ENCODE measurements around the gene HMCES. TPM values are rescaled to one million over a fixed set of nuclear protein-coding genes. Genes with fewer than 3 reads are reported as not detected.

The HMCES gene
- total RNA-seq, 1 donor from 2014 or later: 16.9 TPM

GRCh38 chr3:129276385-129276784 lies 2.3 kb upstream of the HMCES start:
- TF ChIP-seq POLR2A (IDR thresholded peaks at IDR 0.05) (no peak), CTCF (IDR thresholded peaks at IDR 0.05) (no peak), POLR2AphosphoS5 (IDR thresholded peaks at IDR 0.05; ENCODE audit: insufficient read depth in 1 of 2, low read depth in 1 of 2) (no peak)
- peaks cover 0 to 56% of the 10 kb centered on the region in 2 donors for H3K36me3 ChIP-seq
- H3K9me3 ChIP-seq: no peaks in the 10 kb centered on the region
- no peak overlapping the region for H3K4me3 ChIP-seq
- H3K27ac ChIP-seq: no peak overlapping the region
- intact Hi-C loops (cut with DNase I): no loop called here
- H3K4me1 ChIP-seq: peaks cover 32% of the 10 kb centered on the region
- DNase-seq (ENCODE audit: extremely low spot score in 2 of 2): no peak
- no peaks in the 10 kb centered on the region for H3K27me3 ChIP-seq

GRCh38 chr3:129277829-129278271 lies 820 bp upstream of the HMCES start:
- DNase-seq (ENCODE audit: extremely low spot score in 2 of 2): no peak
- H3K9me3 ChIP-seq: no peaks in the 10 kb centered on the region
- peaks cover 0 to 41% of the 10 kb centered on the region in 2 donors for H3K36me3 ChIP-seq
- peak overlapping the region; percentile 96 for H3K27ac ChIP-seq
- H3K4me3 ChIP-seq: peak overlapping the region; percentile 71 to 93
- no peak for TF ChIP-seq POLR2A (IDR thresholded peaks at IDR 0.05)
- no peak for TF ChIP-seq CTCF (IDR thresholded peaks at IDR 0.05)
- no peak for TF ChIP-seq POLR2AphosphoS5 (IDR thresholded peaks at IDR 0.05; ENCODE audit: insufficient read depth in 1 of 2, low read depth in 1 of 2)
- H3K4me1 ChIP-seq: peaks cover 40% of the 10 kb centered on the region
- no peaks in the 10 kb centered on the region for H3K27me3 ChIP-seq
- intact Hi-C loops (cut with DNase I): loop anchor here (2.0 kb wide), 1 partner anchor 37 kb away; no protein-coding TSS in a partner anchor

- peak overlapping the region; percentile 96 for H3K27ac ChIP-seq
- H3K36me3 ChIP-seq: peaks cover 0 to 30% of the 10 kb centered on the region in 2 donors
- peaks cover 42% of the 10 kb centered on the region for H3K4me1 ChIP-seq
- no peak for DNase-seq (ENCODE audit: extremely low spot score in 2 of 2)
- intact Hi-C loops (cut with DNase I): loop anchor here (2.0 kb wide), 1 partner anchor 36 kb away; no protein-coding TSS in a partner anchor
- TF ChIP-seq POLR2A (IDR thresholded peaks at IDR 0.05): no peak
- no peak for TF ChIP-seq CTCF (IDR thresholded peaks at IDR 0.05)
- peak in 1 of 2 donors; percentile 9 for TF ChIP-seq POLR2AphosphoS5 (IDR thresholded peaks at IDR 0.05; ENCODE audit: insufficient read depth in 1 of 2, low read depth in 1 of 2)
- H3K9me3 ChIP-seq: no peaks in the 10 kb centered on the region
- no peaks in the 10 kb centered on the region for H3K27me3 ChIP-seq
- peak overlapping the region; percentile 71 to 93 for H3K4me3 ChIP-seq
Measured at GRCh38 chr3:129278966-129279906, 566 bp downstream of the HMCES start.

DNA sequence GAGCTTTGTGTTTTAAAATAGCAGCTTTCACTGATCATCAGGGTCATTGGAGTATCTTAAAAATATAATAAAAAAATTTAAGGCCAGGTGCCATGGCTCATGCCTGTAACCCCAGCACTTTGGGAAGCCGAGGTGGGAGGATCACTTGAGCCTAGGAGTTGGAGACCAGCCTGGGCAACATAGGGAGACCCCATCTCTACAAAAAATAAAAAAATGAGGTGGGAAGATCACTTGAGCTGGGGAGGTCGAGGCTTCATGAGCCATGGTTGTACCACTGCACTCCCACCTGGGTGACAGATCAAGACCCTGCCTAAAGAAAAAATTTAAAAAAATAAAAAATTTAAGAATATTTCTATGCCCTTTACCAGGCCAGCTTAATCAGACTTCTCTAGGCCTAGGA lies 1.5 kb downstream of the HMCES start:
- Histone ChIP-seq H3K36me3 (peaks cover 0 to 21% of the 10 kb centered on the region in 2 donors), H3K27me3 (no peaks in the 10 kb centered on the region), H3K9me3 (no peaks in the 10 kb centered on the region), H3K27ac (peak overlapping the region; percentile 96), H3K4me1 (peaks cover 42% of the 10 kb centered on the region), H3K4me3 (peak overlapping the region in 1 of 2 donors; percentile 93)
- TF ChIP-seq CTCF (IDR thresholded peaks at IDR 0.05) (no peak), POLR2AphosphoS5 (IDR thresholded peaks at IDR 0.05; ENCODE audit: insufficient read depth in 1 of 2, low read depth in 1 of 2) (no peak), POLR2A (IDR thresholded peaks at IDR 0.05) (no peak)
- no peak for DNase-seq (ENCODE audit: extremely low spot score in 2 of 2)
- intact Hi-C loops (cut with DNase I): no loop called here
